Peyer's patch (tissue), 4 donors: ENCODE measurements around the gene RBBP8NL. TPM values are rescaled to one million over a fixed set of nuclear protein-coding genes. Genes with fewer than 3 reads are reported as not detected.

Experiments
- DNase-seq, 3 donors: peaks; one replicate each; pipeline ENCODE4 v3.0.0-alpha.2; 2017 to 2019
- H3K27ac ChIP-seq, 4 donors: fragments of 200-600 bp; sonication (generic); one replicate each; pipeline ENCODE4 v1.5.1; 2016 to 2019
- H3K27me3 ChIP-seq, 2 donors: fragments of 200-600 bp; sonication (generic); one replicate each; pipeline ENCODE4 v1.5.1; 2019
- H3K36me3 ChIP-seq, 3 donors: fragments of 200-600 bp; sonication (generic); one replicate each; pipeline ENCODE4 v1.5.1; 2016 to 2019
- H3K4me1 ChIP-seq, 4 donors: fragments of 200-600 bp; sonication (generic); one replicate each; pipeline ENCODE4 v1.5.1; 2016 to 2019
- H3K4me3 ChIP-seq, 4 donors: fragments of 200-600 bp; sonication (generic); 1 replicate in 3 of 4; 2 replicates in 1 of 4; pipeline ENCODE4 v1.5.1; 2016 to 2019; ENCODE audit warnings: mild to moderate bottlenecking in 1 of 4
- H3K9me3 ChIP-seq, 4 donors: fragments of 200-600 bp; sonication (generic); one replicate each; pipeline ENCODE4 v1.5.1; 2016 to 2019; ENCODE audit warnings: mild to moderate bottlenecking in 1 of 4
- CTCF ChIP-seq, 6 experiments: fragments of 450-650 bp in 4 of 6; fragments of 200-600 bp in 2 of 6; sonication (generic) in 1 of 6; IDR thresholded peaks; one replicate each; pipeline ENCODE4 v1.5.1; 2017 to 2019; ENCODE audit warnings: antibody characterized with exemption in 6 of 6, mild to moderate bottlenecking in 3 of 6, moderate library complexity in 1 of 6
- POLR2A ChIP-seq, 2 donors: fragments of 450-650 bp; IDR thresholded peaks; one replicate each; pipeline ENCODE4 v1.5.1; 2017; ENCODE audit warnings: antibody characterized with exemption in 2 of 2, mild to moderate bottlenecking in 2 of 2, moderate library complexity in 2 of 2
- total RNA-seq, 4 donors: library from RNA; depleted of rRNA; stranded (reverse); fragments of >200 nt; gene quantifications; one replicate each; pipeline ENCODE4 v1.1.0, GENCODE V29; 2016

RBBP8NL gene
- 10 to 100 TPM in 3 of 4 donors, 1 to 10 TPM in 1; 6.6 to 26.7 (median 13.4) TPM for total RNA-seq

- no peaks in the 10 kb centered on the region for H3K27me3 ChIP-seq
- H3K27ac ChIP-seq: peak within 1 kb of the TSS in 2 of 4 donors; percentile 65 to 78
- H3K36me3 ChIP-seq: no peaks in the 10 kb centered on the region
- H3K9me3 ChIP-seq: no peaks in the 10 kb centered on the region
- peak within 1 kb of the TSS in 2 of 4 donors; percentile 0 to 1 for H3K4me3 ChIP-seq
- peak in 2 of 3 donors; percentile 81 to 85 for DNase-seq
- TF ChIP-seq POLR2A (IDR thresholded peaks at IDR 0.05) (no peak), CTCF (IDR thresholded peaks at IDR 0.05) (peak in 3 of 6 experiments; percentile 33 to 41 (median 38))
- H3K4me1 ChIP-seq: peaks cover 0 to 38% (median 3%) of the 10 kb centered on the region in 4 donors
Measured at GRCh38 chr20:62427172-62428001, at the start of gene RBBP8NL. Gene RBBP8NL (minus strand): TSS chr20:62427539. CDS start chr20:62419647, 7,892 bp downstream.

- Histone ChIP-seq H3K27me3 (peaks cover 0 to 25% of the 10 kb centered on the region in 2 donors), H3K27ac (peak overlapping the region in 3 of 4 donors; percentile 83 to 96 (median 91)), H3K4me1 (peaks cover 0 to 20% (median 9%) of the 10 kb centered on the region in 4 donors), H3K36me3 (no peaks in the 10 kb centered on the region), H3K4me3 (peak overlapping the region; percentile 20 to 85 (median 56)), H3K9me3 (no peaks in the 10 kb centered on the region)
- peak in 2 of 3 donors; percentile 63 to 85 for DNase-seq
- TF ChIP-seq CTCF (IDR thresholded peaks at IDR 0.05) (no peak), POLR2A (IDR thresholded peaks at IDR 0.05) (peak; percentile 47 to 48)
Measured at GRCh38 chr20:62476056-62476838, 48.9 kb upstream of the RBBP8NL start.

- Histone ChIP-seq H3K4me1 (peaks cover 0 to 20% (median 10%) of the 10 kb centered on the region in 4 donors), H3K27ac (peak within 1 kb of the TSS in 3 of 4 donors; percentile 83 to 96 (median 91)), H3K9me3 (no peaks in the 10 kb centered on the region), H3K27me3 (peaks cover 0 to 25% of the 10 kb centered on the region in 2 donors), H3K36me3 (no peaks in the 10 kb centered on the region), H3K4me3 (peak within 1 kb of the TSS; percentile 20 to 85 (median 56))
- no peak for DNase-seq
- TF ChIP-seq POLR2A (IDR thresholded peaks at IDR 0.05) (peak in 1 of 2 donors; percentile 0), CTCF (IDR thresholded peaks at IDR 0.05) (no peak)
Measured at GRCh38 chr20:62475772-62476055, 48.4 kb upstream of the RBBP8NL start, which contains the start of gene GATA5. Gene GATA5 (minus strand): TSS chr20:62475995. CDS start chr20:62475521, 474 bp downstream.

GRCh38 chr20:62475027-62475771 lies 47.9 kb upstream of the RBBP8NL start:
- peaks cover 0 to 22% (median 10%) of the 10 kb centered on the region in 4 donors for H3K4me1 ChIP-seq
- peak overlapping the region; percentile 20 to 85 (median 56) for H3K4me3 ChIP-seq
- H3K27me3 ChIP-seq: peaks cover 0 to 25% of the 10 kb centered on the region in 2 donors
- peak overlapping the region in 3 of 4 donors; percentile 83 to 96 (median 91) for H3K27ac ChIP-seq
- no peaks in the 10 kb centered on the region for H3K9me3 ChIP-seq
- TF ChIP-seq CTCF (IDR thresholded peaks at IDR 0.05) (no peak), POLR2A (IDR thresholded peaks at IDR 0.05) (peak; percentile 6 to 30)
- peak in 1 of 3 donors; percentile 61 for DNase-seq
- H3K36me3 ChIP-seq: no peaks in the 10 kb centered on the region

GRCh38 chr20:62474604-62475026 lies 47.3 kb upstream of the RBBP8NL start:
- H3K4me3 ChIP-seq: peak overlapping the region in 3 of 4 donors; percentile 40 to 85 (median 72)
- no peaks in the 10 kb centered on the region for H3K9me3 ChIP-seq
- H3K27me3 ChIP-seq: peaks cover 0 to 25% of the 10 kb centered on the region in 2 donors
- DNase-seq: no peak
- TF ChIP-seq CTCF (IDR thresholded peaks at IDR 0.05) (no peak), POLR2A (IDR thresholded peaks at IDR 0.05) (no peak)
- peak overlapping the region in 3 of 4 donors; percentile 83 to 96 (median 91) for H3K27ac ChIP-seq
- H3K4me1 ChIP-seq: peaks cover 0 to 22% (median 10%) of the 10 kb centered on the region in 4 donors
- H3K36me3 ChIP-seq: no peaks in the 10 kb centered on the region
